ENCODE measurements around the gene FAM177B. TPM values are rescaled to one million over a fixed set of nuclear protein-coding genes. Genes with fewer than 3 reads are reported as not detected.

The FAM177B gene
- total RNA-seq: 10 to 100 TPM in 1 of 4 donors, 1 to 10 TPM in 1, not detected in 2; 4.0 to 13.9 TPM

GRCh38 chr1:222736972-222737371, at the start of gene FAM177B:
Gene FAM177B (plus strand): TSS chr1:222737202. CDS start chr1:222746546, 9,344 bp downstream.
- peaks cover 0 to 30% (median 14%) of the 10 kb centered on the region in 4 donors for H3K36me3 ChIP-seq
- peaks cover 0 to 8% (median 2%) of the 10 kb centered on the region in 4 donors for H3K4me1 ChIP-seq
- H3K27ac ChIP-seq: peak within 1 kb of the TSS in 3 of 4 donors; percentile 15 to 34 (median 21)
- no peak within 1 kb of the TSS for H3K4me3 ChIP-seq
- DNase-seq: no peak
- intact Hi-C loops (cut with DNase I; ENCODE audit: low total_unique reads): no loop called here
- no peak for TF ChIP-seq CTCF (IDR thresholded peaks at IDR 0.05)
- peak; percentile 27 for TF ChIP-seq POLR2A (IDR thresholded peaks at IDR 0.05)
- no peak for TF ChIP-seq POLR2AphosphoS5 (IDR thresholded peaks at IDR 0.05)
- TF ChIP-seq EP300 (IDR thresholded peaks at IDR 0.05; ENCODE audit: low read depth): no peak
- in situ Hi-C loops (cut with MboI; ENCODE audit: low pct_ligation_motif_present in 1 of 4, low pct_unique_long_range_greater_than_20kb in 1 of 4, low sequenced_read_pairs in 3 of 4): no loop called here
- no peaks in the 10 kb centered on the region for H3K27me3 ChIP-seq
- H3K9me3 ChIP-seq: no peaks in the 10 kb centered on the region
- 23 to 36% methylated on average over 1 of the region's 1 CpG for WGBS, 2 donors (ENCODE audit: low coverage in 1 of 2)

GRCh38 chr1:222691016-222691415, 46.0 kb upstream of the FAM177B start:
- Histone ChIP-seq H3K4me3 (no peak overlapping the region), H3K27me3 (no peaks in the 10 kb centered on the region), H3K4me1 (no peaks in the 10 kb centered on the region), H3K27ac (no peak overlapping the region), H3K36me3 (peaks cover 0 to 13% (median 0%) of the 10 kb centered on the region in 4 donors), H3K9me3 (no peaks in the 10 kb centered on the region)
- intact Hi-C loops (cut with DNase I; ENCODE audit: low total_unique reads) (no loop called here), in situ Hi-C loops (cut with MboI; ENCODE audit: low pct_ligation_motif_present in 1 of 4, low pct_unique_long_range_greater_than_20kb in 1 of 4, low sequenced_read_pairs in 3 of 4) (no loop called here)
- no peak for DNase-seq
- TF ChIP-seq POLR2AphosphoS5 (IDR thresholded peaks at IDR 0.05) (no peak), CTCF (IDR thresholded peaks at IDR 0.05) (no peak), EP300 (IDR thresholded peaks at IDR 0.05; ENCODE audit: low read depth) (no peak), POLR2A (IDR thresholded peaks at IDR 0.05) (no peak)
- WGBS, 2 donors (ENCODE audit: low coverage in 1 of 2): 60 to 91% methylated on average over 1 of the region's 1 CpG

GRCh38 chr1:222694927-222695326, 42.1 kb upstream of the FAM177B start:
- Histone ChIP-seq H3K27me3 (no peaks in the 10 kb centered on the region), H3K4me1 (no peaks in the 10 kb centered on the region), H3K27ac (no peak overlapping the region), H3K36me3 (peaks cover 0 to 4% (median 0%) of the 10 kb centered on the region in 4 donors), H3K9me3 (no peaks in the 10 kb centered on the region), H3K4me3 (no peak overlapping the region)
- TF ChIP-seq POLR2A (IDR thresholded peaks at IDR 0.05) (no peak), EP300 (IDR thresholded peaks at IDR 0.05; ENCODE audit: low read depth) (no peak), POLR2AphosphoS5 (IDR thresholded peaks at IDR 0.05) (no peak), CTCF (IDR thresholded peaks at IDR 0.05) (no peak)
- intact Hi-C loops (cut with DNase I; ENCODE audit: low total_unique reads) (no loop called here), in situ Hi-C loops (cut with MboI; ENCODE audit: low pct_ligation_motif_present in 1 of 4, low pct_unique_long_range_greater_than_20kb in 1 of 4, low sequenced_read_pairs in 3 of 4) (no loop called here)
- DNase-seq: no peak
- 71 to 76% methylated on average over 2 to 5 of the region's 5 CpGs for WGBS, 2 donors (ENCODE audit: low coverage in 1 of 2)

GRCh38 chr1:222696741-222697140, 40.3 kb upstream of the FAM177B start:
- Histone ChIP-seq H3K4me1 (no peaks in the 10 kb centered on the region), H3K27ac (no peak overlapping the region), H3K9me3 (no peaks in the 10 kb centered on the region), H3K36me3 (peaks cover 0 to 12% (median 0%) of the 10 kb centered on the region in 4 donors), H3K27me3 (no peaks in the 10 kb centered on the region), H3K4me3 (no peak overlapping the region)
- in situ Hi-C loops (cut with MboI; ENCODE audit: low pct_ligation_motif_present in 1 of 4, low pct_unique_long_range_greater_than_20kb in 1 of 4, low sequenced_read_pairs in 3 of 4) (no loop called here), intact Hi-C loops (cut with DNase I; ENCODE audit: low total_unique reads) (no loop called here)
- WGBS, 2 donors (ENCODE audit: low coverage in 1 of 2): 88 to 95% methylated on average over 8 of the region's 8 CpGs
- DNase-seq: no peak
- TF ChIP-seq POLR2AphosphoS5 (IDR thresholded peaks at IDR 0.05): no peak
- no peak for TF ChIP-seq CTCF (IDR thresholded peaks at IDR 0.05)
- TF ChIP-seq EP300 (IDR thresholded peaks at IDR 0.05; ENCODE audit: low read depth): no peak
- TF ChIP-seq POLR2A (IDR thresholded peaks at IDR 0.05): no peak
